Measurements from ENCODE around the gene PRPF8. TPM values are rescaled to one million over a fixed set of nuclear protein-coding genes. Genes with fewer than 3 reads are reported as not detected.
A peak's percentile ranks its signal among the peaks of the same experiment; 100 is the strongest.

Gene PRPF8
- total and polyA plus RNA-seq, 5 donors from 2014 or later, result 146 to 405 (median 160) TPM

DNA sequence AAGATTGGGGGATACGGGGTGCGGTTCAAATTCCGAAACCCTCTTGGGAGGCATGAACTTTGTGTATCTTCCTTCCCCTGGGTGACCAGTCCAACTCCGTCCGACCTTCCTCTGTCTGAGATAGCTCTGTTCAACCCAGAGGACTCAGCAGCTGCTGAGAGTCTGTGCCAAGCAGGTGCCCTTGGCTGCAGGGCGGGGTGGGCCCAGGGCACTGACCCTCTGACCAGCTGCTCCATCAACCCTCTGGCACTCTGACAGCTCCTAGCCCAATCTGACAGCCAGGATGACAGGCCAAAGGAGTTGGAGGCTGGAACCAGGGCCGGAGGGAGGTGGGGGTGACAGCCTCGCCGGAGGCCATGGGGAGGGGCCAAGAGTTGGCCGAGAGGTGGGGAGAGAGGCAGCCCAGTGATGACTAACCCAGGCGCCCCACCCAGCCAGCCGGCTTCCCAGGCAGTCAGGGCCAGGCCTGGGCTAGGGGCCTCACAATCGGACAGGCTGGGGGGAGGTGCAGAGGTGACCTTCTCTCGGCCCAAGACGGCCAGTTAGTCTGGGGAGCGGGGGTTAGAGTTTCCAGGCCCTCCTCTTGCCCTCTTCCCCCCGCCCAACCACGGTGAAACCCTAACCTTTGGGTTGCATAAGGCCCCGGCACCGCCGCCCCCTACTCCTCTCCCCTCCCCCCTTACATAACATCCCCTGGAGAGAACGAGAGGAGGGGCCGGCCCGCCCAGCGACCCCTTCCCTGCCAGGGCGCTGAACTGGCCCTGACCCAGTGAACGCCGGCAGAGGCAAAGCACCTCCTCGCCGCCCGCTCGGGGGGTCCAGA is 30.5 kb upstream of the PRPF8 start:
- H3K4me1 ChIP-seq (ENCODE audit: control insufficient read depth, insufficient read depth, low read length, poor library complexity, severe bottlenecking), result peaks cover 42% of the 10 kb centered on the region
- Mint-ChIP-seq H3K27ac (peak overlapping the region in 1 of 3 donors; percentile 51), H3K4me3 (peak overlapping the region; percentile 20 to 81 (median 67)), H3K27me3 (peaks cover 26% of the 10 kb centered on the region), H3K4me1 (peaks cover 0 to 44% (median 10%) of the 10 kb centered on the region in 4 donors), H3K9me3 (no peaks in the 10 kb centered on the region), H3K36me3 (no peaks in the 10 kb centered on the region)
- H3K4me3 ChIP-seq (ENCODE audit: low read depth, low read length), result no peak overlapping the region
- peak overlapping the region; percentile 63 for H3K27ac ChIP-seq (ENCODE audit: insufficient read depth, low read length, poor library complexity, severe bottlenecking)
- no peak for ATAC-seq (ENCODE audit: low read depth in 2 of 2)
- peak in 1 of 3 donors; percentile 57 for DNase-seq
- H3K9me3 ChIP-seq (ENCODE audit: control insufficient read depth in 2 of 2, low read length in 2 of 2), result no peaks in the 10 kb centered on the region
- no peaks in the 10 kb centered on the region for H3K36me3 ChIP-seq (ENCODE audit: control insufficient read depth, insufficient read depth, low read length)
- no peaks in the 10 kb centered on the region for H3K27me3 ChIP-seq (ENCODE audit: control insufficient read depth, insufficient read depth, low read length)

GRCh38 chr17:1714427-1714979 is 29.8 kb upstream of the PRPF8 start:
- Mint-ChIP-seq H3K9me3 (no peaks in the 10 kb centered on the region), H3K27ac (peak overlapping the region in 1 of 3 donors; percentile 42), H3K36me3 (no peaks in the 10 kb centered on the region), H3K27me3 (peaks cover 26% of the 10 kb centered on the region), H3K4me3 (peak overlapping the region; percentile 64 to 91 (median 72)), H3K4me1 (peaks cover 0 to 44% (median 10%) of the 10 kb centered on the region in 4 donors)
- ATAC-seq (ENCODE audit: low read depth in 2 of 2) (no peak), DNase-seq (no peak)
- Histone ChIP-seq H3K4me3 (ENCODE audit: low read depth, low read length) (no peak overlapping the region), H3K27me3 (ENCODE audit: control insufficient read depth, insufficient read depth, low read length) (no peaks in the 10 kb centered on the region), H3K4me1 (ENCODE audit: control insufficient read depth, insufficient read depth, low read length, poor library complexity, severe bottlenecking) (peaks cover 49% of the 10 kb centered on the region), H3K36me3 (ENCODE audit: control insufficient read depth, insufficient read depth, low read length) (no peaks in the 10 kb centered on the region), H3K9me3 (ENCODE audit: control insufficient read depth in 2 of 2, low read length in 2 of 2) (no peaks in the 10 kb centered on the region), H3K27ac (ENCODE audit: insufficient read depth, low read length, poor library complexity, severe bottlenecking) (no peak overlapping the region)

DNA sequence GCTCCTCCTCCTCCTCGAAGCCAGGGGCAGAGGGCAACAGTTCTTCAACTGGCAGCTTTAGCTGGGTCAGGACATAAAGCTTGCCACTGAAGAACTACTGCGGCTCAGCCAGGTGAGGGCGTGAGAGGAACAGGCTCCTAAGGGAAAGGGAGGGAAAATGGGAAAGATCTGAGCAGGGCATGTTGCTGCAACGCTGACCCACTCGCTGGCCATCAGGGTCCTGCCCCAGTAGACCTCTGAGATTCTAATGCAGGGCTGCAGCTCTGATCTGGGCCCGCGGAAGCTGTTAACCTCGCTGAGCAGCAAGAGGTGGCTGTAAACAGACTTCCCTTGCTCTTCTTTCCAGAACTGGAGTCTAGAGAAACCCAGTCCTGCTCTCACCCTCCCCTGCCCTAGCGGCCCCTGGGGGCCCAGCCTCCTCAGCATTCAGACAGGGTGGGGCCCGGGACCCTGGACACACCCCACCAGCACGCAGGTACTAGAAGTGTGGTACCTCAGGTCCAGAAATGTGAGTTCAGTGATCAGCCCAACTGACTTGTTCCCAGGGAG is 29.3 kb upstream of the PRPF8 start:
- Mint-ChIP-seq H3K4me1 (peaks cover 0 to 47% (median 10%) of the 10 kb centered on the region in 4 donors), H3K36me3 (no peaks in the 10 kb centered on the region), H3K27me3 (peaks cover 27% of the 10 kb centered on the region), H3K27ac (peak overlapping the region in 1 of 3 donors; percentile 42), H3K9me3 (no peaks in the 10 kb centered on the region), H3K4me3 (peak overlapping the region; percentile 53 to 91 (median 70))
- DNase-seq, result no peak
- no peak overlapping the region for H3K27ac ChIP-seq (ENCODE audit: insufficient read depth, low read length, poor library complexity, severe bottlenecking)
- H3K36me3 ChIP-seq (ENCODE audit: control insufficient read depth, insufficient read depth, low read length), result no peaks in the 10 kb centered on the region
- no peak for ATAC-seq (ENCODE audit: low read depth in 2 of 2)
- H3K27me3 ChIP-seq (ENCODE audit: control insufficient read depth, insufficient read depth, low read length), result no peaks in the 10 kb centered on the region
- no peaks in the 10 kb centered on the region for H3K9me3 ChIP-seq (ENCODE audit: control insufficient read depth in 2 of 2, low read length in 2 of 2)
- no peak overlapping the region for H3K4me3 ChIP-seq (ENCODE audit: low read depth, low read length)
- peaks cover 51% of the 10 kb centered on the region for H3K4me1 ChIP-seq (ENCODE audit: control insufficient read depth, insufficient read depth, low read length, poor library complexity, severe bottlenecking)

DNA sequence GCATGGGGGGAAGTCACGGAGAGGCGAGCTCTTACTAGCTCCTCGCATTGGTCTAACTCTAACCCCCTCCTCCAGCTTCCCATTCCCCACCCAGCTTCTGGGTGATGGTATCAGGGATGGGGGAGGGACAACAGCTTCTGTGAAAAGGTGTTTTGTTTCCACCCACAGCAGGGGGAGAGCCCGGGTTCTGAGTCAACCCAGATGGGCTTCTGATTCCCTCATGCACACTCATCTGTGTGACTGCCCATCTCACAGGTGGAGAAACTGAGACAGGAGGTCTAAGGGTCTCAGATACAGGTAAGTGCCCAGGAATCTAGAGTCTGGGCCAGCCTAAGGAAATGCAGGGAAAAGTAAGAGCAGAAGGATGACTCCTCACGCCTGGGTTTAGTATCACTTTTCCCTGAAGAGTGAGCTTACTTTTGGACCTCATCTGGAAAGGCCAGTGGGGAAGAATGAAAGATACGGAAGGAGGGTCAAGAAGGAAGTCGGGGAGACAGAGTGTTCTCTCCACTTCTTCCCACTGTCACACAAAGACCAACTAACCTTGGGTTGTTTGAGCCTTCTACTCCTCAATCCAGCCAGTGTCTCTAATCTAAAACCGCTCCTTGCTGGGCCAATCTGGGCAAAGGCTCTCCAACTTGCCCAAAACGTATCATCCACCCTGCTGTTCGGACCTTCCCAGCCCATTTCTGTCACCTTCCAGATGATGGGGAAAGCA is 28.7 kb upstream of the PRPF8 start:
- Mint-ChIP-seq H3K27me3 (peaks cover 34% of the 10 kb centered on the region), H3K27ac (no peak overlapping the region), H3K4me3 (peak overlapping the region; percentile 8 to 64 (median 26)), H3K4me1 (peaks cover 0 to 48% (median 10%) of the 10 kb centered on the region in 4 donors), H3K9me3 (no peaks in the 10 kb centered on the region), H3K36me3 (no peaks in the 10 kb centered on the region)
- Histone ChIP-seq H3K27ac (ENCODE audit: insufficient read depth, low read length, poor library complexity, severe bottlenecking) (no peak overlapping the region), H3K4me1 (ENCODE audit: control insufficient read depth, insufficient read depth, low read length, poor library complexity, severe bottlenecking) (peaks cover 51% of the 10 kb centered on the region), H3K9me3 (ENCODE audit: control insufficient read depth in 2 of 2, low read length in 2 of 2) (no peaks in the 10 kb centered on the region), H3K27me3 (ENCODE audit: control insufficient read depth, insufficient read depth, low read length) (no peaks in the 10 kb centered on the region), H3K4me3 (ENCODE audit: low read depth, low read length) (no peak overlapping the region), H3K36me3 (ENCODE audit: control insufficient read depth, insufficient read depth, low read length) (no peaks in the 10 kb centered on the region)
- DNase-seq (no peak), ATAC-seq (ENCODE audit: low read depth in 2 of 2) (no peak)

- Mint-ChIP-seq H3K36me3 (no peaks in the 10 kb centered on the region), H3K27me3 (peaks cover 38% of the 10 kb centered on the region), H3K9me3 (no peaks in the 10 kb centered on the region), H3K27ac (peak overlapping the region in 1 of 3 donors; percentile 47), H3K4me3 (peak overlapping the region in 2 of 4 donors; percentile 55 to 64), H3K4me1 (peaks cover 0 to 41% (median 7%) of the 10 kb centered on the region in 4 donors)
- Histone ChIP-seq H3K9me3 (ENCODE audit: control insufficient read depth in 2 of 2, low read length in 2 of 2) (no peaks in the 10 kb centered on the region), H3K27me3 (ENCODE audit: control insufficient read depth, insufficient read depth, low read length) (no peaks in the 10 kb centered on the region), H3K4me3 (ENCODE audit: low read depth, low read length) (no peak overlapping the region), H3K36me3 (ENCODE audit: control insufficient read depth, insufficient read depth, low read length) (no peaks in the 10 kb centered on the region), H3K27ac (ENCODE audit: insufficient read depth, low read length, poor library complexity, severe bottlenecking) (no peak overlapping the region), H3K4me1 (ENCODE audit: control insufficient read depth, insufficient read depth, low read length, poor library complexity, severe bottlenecking) (peaks cover 43% of the 10 kb centered on the region)
- no peak for ATAC-seq (ENCODE audit: low read depth in 2 of 2)
- DNase-seq, result no peak
Observed at GRCh38 chr17:1712271-1712670, 27.6 kb upstream of the PRPF8 start.

- Histone ChIP-seq H3K4me1 (ENCODE audit: control insufficient read depth, insufficient read depth, low read length, poor library complexity, severe bottlenecking) (peaks cover 38% of the 10 kb centered on the region), H3K27ac (ENCODE audit: insufficient read depth, low read length, poor library complexity, severe bottlenecking) (no peak overlapping the region), H3K36me3 (ENCODE audit: control insufficient read depth, insufficient read depth, low read length) (no peaks in the 10 kb centered on the region), H3K27me3 (ENCODE audit: control insufficient read depth, insufficient read depth, low read length) (no peaks in the 10 kb centered on the region), H3K9me3 (ENCODE audit: control insufficient read depth in 2 of 2, low read length in 2 of 2) (no peaks in the 10 kb centered on the region), H3K4me3 (ENCODE audit: low read depth, low read length) (no peak overlapping the region)
- Mint-ChIP-seq H3K4me1 (peaks cover 0 to 38% (median 3%) of the 10 kb centered on the region in 4 donors), H3K36me3 (no peaks in the 10 kb centered on the region), H3K27me3 (peaks cover 37% of the 10 kb centered on the region), H3K4me3 (peak overlapping the region in 2 of 4 donors; percentile 64 to 83), H3K27ac (peak overlapping the region in 1 of 3 donors; percentile 47), H3K9me3 (no peaks in the 10 kb centered on the region)
- ATAC-seq (ENCODE audit: low read depth in 2 of 2) (no peak), DNase-seq (no peak)
Observed at GRCh38 chr17:1711804-1712203, 27.1 kb upstream of the PRPF8 start.

DNA sequence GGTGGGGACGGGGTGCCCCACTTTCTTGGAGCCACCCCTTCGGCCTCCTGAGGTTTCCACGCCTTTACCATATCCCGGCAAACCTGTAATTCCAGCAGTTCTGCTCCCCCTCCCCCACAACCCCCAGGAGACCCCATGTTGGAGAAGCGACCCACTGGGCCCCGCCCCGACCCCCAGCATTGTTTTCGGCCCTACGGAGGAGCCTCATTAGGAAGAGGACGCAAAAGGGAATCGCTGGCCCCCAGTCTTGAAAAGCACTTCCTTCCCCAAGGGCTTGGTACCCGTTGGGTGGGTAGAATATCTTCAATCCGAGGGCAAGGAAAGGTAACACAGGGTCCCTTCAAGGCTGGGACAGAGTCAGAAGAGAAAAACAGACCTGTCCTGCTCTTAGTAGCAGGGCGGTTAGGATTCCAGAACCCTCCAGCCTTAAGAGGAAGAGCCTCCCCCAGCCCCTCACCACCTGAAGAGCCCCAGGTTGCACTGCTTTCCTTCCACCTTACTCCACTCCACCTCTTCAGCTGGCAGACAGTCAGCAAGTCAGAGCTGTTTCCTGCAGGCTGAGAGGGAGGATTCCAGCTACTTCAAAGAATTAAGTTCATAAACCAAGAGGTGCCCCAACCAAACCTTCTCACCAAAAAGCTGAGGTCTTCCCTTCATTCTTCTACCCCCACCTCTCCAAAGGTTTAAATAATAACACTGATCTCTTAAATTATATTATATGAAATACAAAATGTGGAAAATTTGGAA is 26.3 kb upstream of the PRPF8 start:
- Histone ChIP-seq H3K36me3 (ENCODE audit: control insufficient read depth, insufficient read depth, low read length) (no peaks in the 10 kb centered on the region), H3K4me1 (ENCODE audit: control insufficient read depth, insufficient read depth, low read length, poor library complexity, severe bottlenecking) (peaks cover 35% of the 10 kb centered on the region), H3K4me3 (ENCODE audit: low read depth, low read length) (no peak overlapping the region), H3K27ac (ENCODE audit: insufficient read depth, low read length, poor library complexity, severe bottlenecking) (no peak overlapping the region), H3K9me3 (ENCODE audit: control insufficient read depth in 2 of 2, low read length in 2 of 2) (no peaks in the 10 kb centered on the region), H3K27me3 (ENCODE audit: control insufficient read depth, insufficient read depth, low read length) (no peaks in the 10 kb centered on the region)
- peak overlapping the region; percentile 64 to 83 (median 72) for H3K4me3 Mint-ChIP-seq
- H3K36me3 Mint-ChIP-seq, result no peaks in the 10 kb centered on the region
- DNase-seq (no peak), ATAC-seq (ENCODE audit: low read depth in 2 of 2) (no peak)
- H3K27ac Mint-ChIP-seq, result peak overlapping the region; percentile 25 to 47 (median 38)
- no peaks in the 10 kb centered on the region for H3K9me3 Mint-ChIP-seq
- H3K4me1 Mint-ChIP-seq, result peaks cover 0 to 34% (median 3%) of the 10 kb centered on the region in 4 donors
- peaks cover 39% of the 10 kb centered on the region for H3K27me3 Mint-ChIP-seq

Measured in CD4-positive, CD25-positive, alpha-beta regulatory T cell (primary cell).